CD4-positive, CD25-positive, alpha-beta regulatory T cell (primary cell): ENCODE measurements around the gene WDR88. TPM values are rescaled to one million over a fixed set of nuclear protein-coding genes. Genes with fewer than 3 reads are reported as not detected.
A peak's percentile ranks its signal among the peaks of the same experiment; 100 is the strongest.

Experiments used
- ATAC-seq, 2 donors: fragments of 150-1000 bp; cut with Tn5 transposase; one replicate each; pipeline ENCODE4 v1.10.0; 2021; ENCODE audit warnings: low read depth in 2 of 2, moderate number of reproducible peaks in 2 of 2, moderate library complexity in 1 of 2
- DNase-seq, 3 donors: peaks; one replicate each; pipeline versions ENCODE4 v3.0.0 to v3.0.0-alpha.2; 2012 to 2022; ENCODE audit warnings: mixed read lengths in 1 of 3
- H3K27ac ChIP-seq: one replicate; pipeline ENCODE4 v1.7.0; 2013; ENCODE audit warnings: mild to moderate bottlenecking, low read length; ENCODE audit not compliant: insufficient read depth, poor library complexity, severe bottlenecking
- H3K27me3 ChIP-seq: one replicate; pipeline ENCODE4 v1.7.0; 2013; ENCODE audit warnings: low read length; ENCODE audit not compliant: control insufficient read depth, insufficient read depth
- H3K36me3 ChIP-seq: one replicate; pipeline ENCODE4 v1.7.0; 2013; ENCODE audit warnings: mild to moderate bottlenecking, low read length, moderate library complexity; ENCODE audit not compliant: control insufficient read depth, insufficient read depth
- H3K4me1 ChIP-seq: 2 replicates; pipeline ENCODE4 v1.7.0; 2013; ENCODE audit warnings: mild to moderate bottlenecking, low read length; ENCODE audit not compliant: insufficient read depth, control insufficient read depth, poor library complexity, severe bottlenecking
- H3K4me3 ChIP-seq: one replicate; pipeline ENCODE4 v1.7.0; 2013; ENCODE audit warnings: low read depth, mild to moderate bottlenecking, low read length, moderate library complexity
- H3K9me3 ChIP-seq, 2 experiments: 1 replicate in 1 of 2; 2 replicates in 1 of 2; pipeline ENCODE4 v1.7.0; 2013; ENCODE audit warnings: low read length in 2 of 2, mild to moderate bottlenecking in 1 of 2, moderate library complexity in 1 of 2; ENCODE audit not compliant: control insufficient read depth in 2 of 2
- H3K27ac Mint-ChIP-seq, 3 donors: one replicate each; pipeline ENCODE4 v1.8.0; 2020 to 2022; ENCODE audit warnings: mild to moderate bottlenecking in 3 of 3, mixed read lengths in 3 of 3, moderate library complexity in 2 of 3
- H3K27me3 Mint-ChIP-seq: one replicate; pipeline ENCODE4 v1.8.0; 2022; ENCODE audit warnings: mild to moderate bottlenecking, mixed read lengths
- H3K36me3 Mint-ChIP-seq: one replicate; pipeline ENCODE4 v1.8.0; 2020; ENCODE audit warnings: mixed read lengths
- H3K4me1 Mint-ChIP-seq, 4 donors: one replicate each; pipeline ENCODE4 v1.8.0; 2020 to 2022; ENCODE audit warnings: mixed read lengths in 4 of 4, mild to moderate bottlenecking in 1 of 4
- H3K4me3 Mint-ChIP-seq, 4 donors: one replicate each; pipeline ENCODE4 v1.8.0; 2020 to 2022; ENCODE audit warnings: mild to moderate bottlenecking in 4 of 4, mixed read lengths in 4 of 4, moderate library complexity in 3 of 4
- H3K9me3 Mint-ChIP-seq, 7 donors: one replicate each; pipeline ENCODE4 v1.8.0; 2020 to 2022; ENCODE audit warnings: mixed read lengths in 7 of 7, mild to moderate bottlenecking in 3 of 7, moderate library complexity in 2 of 7
- polyA plus RNA-seq, 4 donors: library from polyadenylated mRNA; unstranded; fragments of 300-500 nt; fragmentation: Illumina TruSeq; gene quantifications; one replicate each; pipeline ENCODE4 v1.2.3, GENCODE V29; 2021
- total RNA-seq: library from RNA; stranded (reverse); gene quantifications from one replicate; pipeline ENCODE4 v1.2.3, GENCODE V29; 2022

The WDR88 gene
- total and polyA plus RNA-seq, 5 donors from 2014 or later = 0.09 to 0.24 TPM; not detected in 3

GRCh38 chr19:33211794-33212435, 80.0 kb downstream of the WDR88 start:
- no peak overlapping the region for H3K27ac Mint-ChIP-seq
- DNase-seq (no peak), ATAC-seq (no peak)
- no peaks in the 10 kb centered on the region for H3K27me3 ChIP-seq
- no peaks in the 10 kb centered on the region for H3K36me3 Mint-ChIP-seq
- no peak overlapping the region for H3K27ac ChIP-seq
- no peaks in the 10 kb centered on the region for H3K4me1 ChIP-seq
- no peaks in the 10 kb centered on the region for H3K27me3 Mint-ChIP-seq
- peaks cover 0 to 2% (median 0%) of the 10 kb centered on the region in 7 donors for H3K9me3 Mint-ChIP-seq
- H3K4me1 Mint-ChIP-seq = no peaks in the 10 kb centered on the region
- H3K4me3 ChIP-seq = no peak overlapping the region
- H3K9me3 ChIP-seq = no peaks in the 10 kb centered on the region
- no peaks in the 10 kb centered on the region for H3K36me3 ChIP-seq
- H3K4me3 Mint-ChIP-seq = no peak overlapping the region

- no peaks in the 10 kb centered on the region for H3K4me1 Mint-ChIP-seq
- no peaks in the 10 kb centered on the region for H3K36me3 ChIP-seq
Observed at GRCh38 chr19:33212436-33213172, 80.7 kb downstream of the WDR88 start.

GRCh38 chr19:33214596-33214995, 82.7 kb downstream of the WDR88 start:
- Histone ChIP-seq H3K27me3 (no peaks in the 10 kb centered on the region), H3K27ac (no peak overlapping the region), H3K4me1 (no peaks in the 10 kb centered on the region), H3K9me3 (no peaks in the 10 kb centered on the region), H3K36me3 (no peaks in the 10 kb centered on the region), H3K4me3 (no peak overlapping the region)
- ATAC-seq (no peak), DNase-seq (no peak)
- Mint-ChIP-seq H3K36me3 (no peaks in the 10 kb centered on the region), H3K9me3 (peaks cover 0 to 2% (median 0%) of the 10 kb centered on the region in 7 donors), H3K4me1 (no peaks in the 10 kb centered on the region), H3K27me3 (no peaks in the 10 kb centered on the region), H3K4me3 (no peak overlapping the region), H3K27ac (peak overlapping the region in 1 of 3 donors; percentile 31)

More at GRCh38 chr19:33212436-33213172, 80.7 kb downstream of the WDR88 start:
- Histone ChIP-seq H3K4me1 (no peaks in the 10 kb centered on the region), H3K4me3 (no peak overlapping the region), H3K27ac (no peak overlapping the region), H3K9me3 (no peaks in the 10 kb centered on the region), H3K27me3 (no peaks in the 10 kb centered on the region)
- ATAC-seq = no peak
- Mint-ChIP-seq H3K27ac (no peak overlapping the region), H3K36me3 (no peaks in the 10 kb centered on the region), H3K27me3 (no peaks in the 10 kb centered on the region), H3K4me3 (no peak overlapping the region), H3K9me3 (peaks cover 0 to 2% (median 0%) of the 10 kb centered on the region in 7 donors)
- DNase-seq = no peak

GRCh38 chr19:33215438-33216197, 83.7 kb downstream of the WDR88 start:
- Mint-ChIP-seq H3K27ac (no peak overlapping the region), H3K27me3 (peaks cover 5% of the 10 kb centered on the region), H3K4me3 (no peak overlapping the region), H3K36me3 (no peaks in the 10 kb centered on the region), H3K4me1 (no peaks in the 10 kb centered on the region), H3K9me3 (peaks cover 0 to 2% (median 0%) of the 10 kb centered on the region in 7 donors)
- Histone ChIP-seq H3K27ac (no peak overlapping the region), H3K36me3 (no peaks in the 10 kb centered on the region), H3K4me1 (no peaks in the 10 kb centered on the region), H3K4me3 (no peak overlapping the region), H3K27me3 (no peaks in the 10 kb centered on the region), H3K9me3 (no peaks in the 10 kb centered on the region)
- no peak for ATAC-seq
- no peak for DNase-seq

GRCh38 chr19:33216198-33216830, 84.4 kb downstream of the WDR88 start:
- H3K27me3 ChIP-seq = no peaks in the 10 kb centered on the region
- Mint-ChIP-seq H3K4me3 (no peak overlapping the region), H3K27ac (no peak overlapping the region), H3K9me3 (peaks cover 0 to 2% (median 0%) of the 10 kb centered on the region in 7 donors), H3K27me3 (peaks cover 12% of the 10 kb centered on the region), H3K4me1 (no peaks in the 10 kb centered on the region), H3K36me3 (no peaks in the 10 kb centered on the region)
- no peaks in the 10 kb centered on the region for H3K9me3 ChIP-seq
- no peak for ATAC-seq
- no peak overlapping the region for H3K27ac ChIP-seq
- no peaks in the 10 kb centered on the region for H3K36me3 ChIP-seq
- no peak overlapping the region for H3K4me3 ChIP-seq
- no peaks in the 10 kb centered on the region for H3K4me1 ChIP-seq
- no peak for DNase-seq

GRCh38 chr19:33217881-33218280, 86.0 kb downstream of the WDR88 start:
- Mint-ChIP-seq H3K27ac (no peak overlapping the region), H3K36me3 (no peaks in the 10 kb centered on the region), H3K4me1 (no peaks in the 10 kb centered on the region), H3K9me3 (peaks cover 0 to 3% (median 0%) of the 10 kb centered on the region in 7 donors), H3K27me3 (peaks cover 24% of the 10 kb centered on the region), H3K4me3 (no peak overlapping the region)
- ATAC-seq (no peak), DNase-seq (no peak)
- no peak overlapping the region for H3K4me3 ChIP-seq
- H3K36me3 ChIP-seq = no peaks in the 10 kb centered on the region
- no peaks in the 10 kb centered on the region for H3K27me3 ChIP-seq
- no peaks in the 10 kb centered on the region for H3K9me3 ChIP-seq
- H3K4me1 ChIP-seq = no peaks in the 10 kb centered on the region
- H3K27ac ChIP-seq = no peak overlapping the region

- Histone ChIP-seq H3K36me3 (no peaks in the 10 kb centered on the region), H3K27me3 (no peaks in the 10 kb centered on the region), H3K9me3 (no peaks in the 10 kb centered on the region), H3K4me3 (no peak overlapping the region), H3K27ac (no peak overlapping the region), H3K4me1 (no peaks in the 10 kb centered on the region)
- no peak overlapping the region for H3K27ac Mint-ChIP-seq
- peaks cover 0 to 6% (median 0%) of the 10 kb centered on the region in 7 donors for H3K9me3 Mint-ChIP-seq
- H3K4me3 Mint-ChIP-seq = no peak overlapping the region
- H3K27me3 Mint-ChIP-seq = peaks cover 37% of the 10 kb centered on the region
- H3K36me3 Mint-ChIP-seq = no peaks in the 10 kb centered on the region
- DNase-seq (no peak), ATAC-seq (no peak)
- no peaks in the 10 kb centered on the region for H3K4me1 Mint-ChIP-seq
Observed at GRCh38 chr19:33219261-33219815, 87.4 kb downstream of the WDR88 start.
